Measurements from ENCODE around the gene FAM32A. TPM values are rescaled to one million over a fixed set of nuclear protein-coding genes. Genes with fewer than 3 reads are reported as not detected.

Gene FAM32A
- total and polyA plus RNA-seq, 2 of the 8 experiments (the other 6 are each of a cell fraction or from before 2014, with no cell fraction given), result 75.6 to 105 TPM

- no peak for TF ChIP-seq SP2 (IDR thresholded peaks at IDR 0.05; ENCODE audit: low read length)
- TF ChIP-seq CHD7 (IDR thresholded peaks at IDR 0.05; ENCODE audit: insufficient replicate concordance, low read length), result no peak
- TF ChIP-seq HDAC6 (IDR thresholded peaks at IDR 0.05; ENCODE audit: low read depth, low read length), result no peak
- TF ChIP-seq ATF3 (IDR thresholded peaks at IDR 0.05; ENCODE audit: insufficient read depth, low read depth, low read length), result no peak
Observed at GRCh38 chr19:16206046-16206605, 20.9 kb downstream of the FAM32A start (continued).

Data from H1 (cell line).